ENCODE data around the gene SIRPB1.
"Not testable (repeated sequence)": the region's sequence is repeated elsewhere in the genome, so short reads cannot be mapped to it uniquely, and the experiment has no call there.

SIRPB1 gene

DNA sequence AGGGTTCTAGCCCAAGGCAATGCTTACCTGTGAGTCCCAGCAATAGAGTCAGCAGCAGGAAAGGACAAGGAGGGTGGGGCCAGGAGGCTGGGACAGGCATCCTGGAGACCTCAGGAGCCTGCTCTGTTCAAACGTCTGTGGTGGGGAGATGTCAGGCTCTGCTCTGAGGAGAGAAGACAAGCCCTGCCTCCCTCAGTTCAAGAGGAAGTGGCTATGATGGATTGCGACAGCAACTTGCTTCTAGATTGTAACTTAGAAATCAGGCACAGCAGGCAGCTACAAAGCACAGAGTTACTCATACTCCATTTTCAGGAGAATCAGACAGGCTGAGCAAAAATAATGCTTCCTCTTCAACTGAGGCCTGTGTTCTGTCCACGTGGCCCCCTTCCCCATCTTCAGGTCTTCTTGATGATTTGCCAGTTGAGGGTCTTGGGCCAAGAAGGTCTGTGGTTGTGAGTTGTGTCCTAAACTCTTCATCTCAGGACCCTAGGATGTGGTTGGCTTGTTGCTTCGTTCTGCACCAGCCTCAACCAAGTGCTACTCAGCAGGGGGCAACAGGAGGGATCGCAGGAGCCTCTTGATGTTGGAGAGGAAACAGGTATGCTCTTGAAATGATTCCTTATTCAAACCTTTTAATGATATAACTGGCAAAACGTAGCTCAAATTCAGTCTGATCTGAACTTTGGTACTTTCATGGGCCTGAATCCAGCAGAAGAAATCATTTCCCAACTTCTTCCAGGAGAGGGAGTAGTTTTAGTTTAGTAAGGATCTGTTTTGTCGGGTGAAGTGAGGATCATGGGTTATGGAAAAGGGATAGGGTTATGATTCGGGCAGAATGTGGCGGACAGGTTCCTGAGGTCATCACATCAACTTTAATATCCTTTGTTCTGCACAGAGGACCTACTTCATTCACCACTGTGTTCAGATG is 31.0 kb downstream of the SIRPB1 start:
- no peak for DNase-seq

- DNase-seq: no peak
These were observed 31.9 kb downstream of the SIRPB1 start for GRCh38 chr20:1587781-1588532.

DNA sequence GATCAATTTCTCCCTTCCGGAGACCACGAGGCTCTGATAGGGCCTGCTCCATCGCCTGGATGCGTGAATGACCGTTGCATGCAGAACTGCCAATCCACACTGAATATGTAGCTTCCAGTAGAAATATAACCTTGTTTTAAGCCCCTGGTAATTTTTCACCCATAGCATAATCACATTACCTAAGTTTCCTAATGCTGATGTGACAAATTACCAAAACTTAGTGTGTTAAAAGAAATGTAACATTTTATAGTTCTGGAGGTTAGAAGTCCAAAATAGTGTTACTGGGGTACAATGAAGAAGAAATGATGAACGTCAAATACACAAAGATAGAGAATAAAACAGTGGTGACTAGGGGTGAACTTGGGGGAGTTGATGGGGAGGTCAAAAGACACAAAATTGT is 40.3 kb downstream of the SIRPB1 start:
- DNase-seq: no peak

DNA sequence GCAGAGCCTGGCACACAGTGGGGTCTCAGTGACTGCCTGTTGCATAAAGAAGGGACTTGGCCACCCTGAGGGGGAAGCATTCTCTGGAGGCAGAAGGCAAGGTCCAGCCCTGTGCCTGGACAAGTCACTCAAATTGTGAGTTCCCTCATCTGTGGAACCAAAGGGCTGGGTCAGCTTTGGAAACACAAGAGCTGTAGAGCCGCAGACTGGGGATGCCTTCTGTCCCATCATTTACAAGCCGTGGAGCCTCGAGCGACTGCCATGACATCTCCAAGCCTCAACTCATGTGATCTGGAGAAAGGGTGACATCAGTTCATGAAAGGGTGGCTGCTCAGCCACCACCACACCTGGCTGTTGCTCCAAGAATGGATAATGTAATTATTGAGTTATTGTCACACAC is 41.9 kb downstream of the SIRPB1 start:
- DNase-seq: no peak

DNA sequence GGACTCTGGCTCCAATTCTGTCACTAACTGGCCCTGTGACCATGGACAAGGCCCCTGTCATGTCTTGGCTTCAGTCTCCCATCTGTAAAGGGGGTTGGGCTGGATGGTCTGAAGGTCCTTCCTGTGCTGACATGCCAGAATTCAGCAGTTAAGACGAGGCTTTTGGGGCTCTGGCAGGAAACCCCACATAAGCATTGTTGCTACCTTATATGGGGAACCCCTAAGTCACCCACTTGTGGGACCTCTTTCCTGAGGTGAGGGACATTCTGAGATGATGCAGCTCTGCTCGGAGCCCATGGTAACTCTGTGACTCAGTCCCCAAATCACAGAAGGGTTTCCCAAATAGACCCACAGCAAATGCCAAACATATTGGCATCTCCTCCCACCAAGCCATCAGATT is 42.5 kb downstream of the SIRPB1 start:
- DNase-seq: not testable (repeated sequence)

- no peak for DNase-seq
These were observed 43.2 kb downstream of the SIRPB1 start for GRCh38 chr20:1576641-1577040.

- DNase-seq: not testable (repeated sequence)
These were observed 43.8 kb downstream of the SIRPB1 start for GRCh38 chr20:1576003-1576402.

DNA sequence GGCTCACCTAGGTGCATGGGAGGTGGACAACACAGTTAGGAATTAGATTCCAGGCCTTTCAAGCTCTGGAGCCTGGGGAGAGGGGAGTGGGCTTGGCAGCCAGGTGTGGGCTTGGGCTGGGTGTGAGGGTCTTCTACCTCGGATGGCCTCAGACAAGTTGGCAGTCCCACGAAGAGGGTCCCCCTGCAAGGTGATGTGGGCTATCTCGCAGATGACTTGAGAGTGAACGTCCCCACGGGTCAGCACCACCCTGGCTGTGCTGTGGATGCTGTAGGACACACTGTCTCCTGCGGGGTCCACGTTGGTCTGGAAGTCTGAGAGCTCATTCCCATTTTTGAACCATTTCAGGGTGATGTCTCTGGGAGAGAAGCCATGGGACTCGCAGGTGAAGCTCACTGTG is 48.2 kb downstream of the SIRPB1 start:
- DNase-seq: not testable (repeated sequence)
